PC-3 (cell line): ENCODE data around the gene OR51F2. TPM values are rescaled to one million over a fixed set of nuclear protein-coding genes. Genes with fewer than 3 reads are reported as not detected.

Source experiments
- ATAC-seq: fragments of 200-7000 bp; cut with Tn5 transposase; 2 replicates; pipeline ENCODE4 v1.9.1; 2020; ENCODE audit warnings: mild to moderate bottlenecking, moderate library complexity
- BruUV-seq: library from RNA; stranded (reverse); fragments of 400-500 nt; replicated peaks from 2 replicates; lab custom pipeline; 2021; lab: Mats Ljungman, UMichigan
- CTCF ChIA-PET: fragments of 300-600 bp; sonication (Branson Sonifier 250); formaldehyde crosslinking; loops from one replicate; lab custom pipeline; 2022; ENCODE audit warnings: antibody characterized with exemption; lab: Charles Lee
- POLR2A ChIA-PET: fragments of 300-600 bp; sonication (Branson Sonifier 250); formaldehyde crosslinking; loops from one replicate; lab custom pipeline; 2022; ENCODE audit warnings: antibody characterized with exemption; ENCODE audit not compliant: unreplicated experiment; lab: Charles Lee
- DNase-seq: peaks from one replicate; pipeline ENCODE4 v3.0.0-alpha.2; 2015
- H2AFZ ChIP-seq: fragments of 300-600 bp; sonication (generic); 2 replicates; pipeline ENCODE4 v1.6.0; 2016; ENCODE audit warnings: antibody characterized with exemption, low read length
- H3F3A ChIP-seq: fragments of 300-600 bp; sonication (generic); one replicate; pipeline ENCODE4 v1.6.0; 2017; ENCODE audit warnings: antibody characterized with exemption, low read length, control low read depth, mild to moderate bottlenecking; ENCODE audit not compliant: unreplicated experiment
- H3K27ac ChIP-seq: fragments of 300-600 bp; sonication (generic); 2 replicates; pipeline ENCODE4 v1.5.1; 2016; ENCODE audit warnings: mild to moderate bottlenecking, low read length
- H3K27me3 ChIP-seq: fragments of 300-600 bp; sonication (generic); 2 replicates; pipeline ENCODE4 v1.6.1; 2016; ENCODE audit warnings: low read length, mixed read lengths
- H3K36me3 ChIP-seq: fragments of 300-600 bp; sonication (generic); 2 replicates; pipeline ENCODE4 v1.6.1; 2016; ENCODE audit warnings: low read depth, mixed run types, low read length, mixed read lengths
- H3K4me1 ChIP-seq: fragments of 300-600 bp; sonication (generic); 2 replicates; pipeline ENCODE4 v1.5.1; 2016; ENCODE audit warnings: low read length; ENCODE audit not compliant: insufficient read depth
- H3K4me2 ChIP-seq: fragments of 300-600 bp; sonication (generic); 2 replicates; pipeline ENCODE4 v1.6.0; 2016; ENCODE audit warnings: low read length
- H3K4me3 ChIP-seq: fragments of 300-600 bp; sonication (generic); 2 replicates; pipeline ENCODE4 v1.5.1; 2016; ENCODE audit warnings: mild to moderate bottlenecking, low read length, mixed read lengths
- H3K79me2 ChIP-seq: fragments of 300-600 bp; sonication (generic); 2 replicates; pipeline ENCODE4 v1.6.1; 2017; ENCODE audit warnings: low read length, mixed read lengths
- H3K9ac ChIP-seq: fragments of 300-600 bp; sonication (generic); 2 replicates; pipeline ENCODE4 v1.6.0; 2016; ENCODE audit warnings: mild to moderate bottlenecking, low read length
- H3K9me2 ChIP-seq: fragments of 300-600 bp; sonication (generic); replicated peaks from 2 replicates; pipeline ENCODE4 v1.6.1; 2016; ENCODE audit warnings: mixed run types, low read length, mixed read lengths
- H3K9me3 ChIP-seq: fragments of 300-600 bp; sonication (generic); 2 replicates; pipeline ENCODE4 v1.6.1; 2016; ENCODE audit warnings: low read length, mixed read lengths
- H4K20me1 ChIP-seq: fragments of 300-600 bp; sonication (generic); 2 replicates; pipeline ENCODE4 v1.6.1; 2016; ENCODE audit warnings: low read length, mixed read lengths
- CTCF ChIP-seq: fragments of 300-600 bp; sonication (generic); conservative IDR thresholded peaks from 2 replicates; pipeline ENCODE4 v1.5.1; 2017; ENCODE audit warnings: antibody characterized with exemption, low read depth, mild to moderate bottlenecking, low read length
- EZH2 ChIP-seq: fragments of 300-600 bp; sonication (generic); IDR thresholded peaks from one replicate; pipeline ENCODE4 v1.6.1; 2017; ENCODE audit warnings: antibody characterized with exemption, mild to moderate bottlenecking, low read length; ENCODE audit not compliant: unreplicated experiment
- EZH2phosphoT487 ChIP-seq: fragments of 300-600 bp; sonication (generic); IDR thresholded peaks from 2 replicates; pipeline ENCODE4 v1.6.1; 2018; ENCODE audit warnings: mild to moderate bottlenecking, antibody characterized with exemption, low read length, borderline replicate concordance
- intact Hi-C: fragments of 100-400 bp; cut with micrococcal nuclease; formaldehyde crosslinking; loops from 2 replicates; pipeline ENCODE4 v1.9.0; 2023
- total RNA-seq: library from RNA; depleted of rRNA; stranded (reverse); fragments of >200 nt; gene quantifications from 2 replicates; pipeline ENCODE4 v1.2.3, GENCODE V29; 2014

Gene OR51F2
- total RNA-seq, 1 experiment from 2014 or later, result not detected

GRCh38 chr11:4825132-4825531 lies 4.0 kb downstream of the OR51F2 start:
- H3K9me2 ChIP-seq, result no peaks in the 10 kb centered on the region
- intact Hi-C loops, result no loop called here
- POLR2A ChIA-PET, result no interaction called here

GRCh38 chr11:4826425-4826824 lies 5.3 kb downstream of the OR51F2 start:
- TF ChIP-seq CTCF (no peak), EZH2 (no peak)
- 0 out of 2 replicates have a peak, but pooled peaks cover 4% of the 10 kb centered on the region for H3K9me3 ChIP-seq
- H3K27me3 ChIP-seq, result no peaks in the 10 kb centered on the region
- ChIA-PET POLR2A (no interaction called here), CTCF (no interaction called here)
- no peak overlapping the region for H3K27ac ChIP-seq
- ATAC-seq (no peak), DNase-seq (no peak)
- no peaks in the 10 kb centered on the region for H3K79me2 ChIP-seq
- no peak overlapping the region for H3K4me3 ChIP-seq
- BruUV-seq, result no TSS peak
- H3K4me2 ChIP-seq, result no peak overlapping the region
- no peaks in the 10 kb centered on the region for H3K9me2 ChIP-seq
- H3K4me1 ChIP-seq, result no peaks in the 10 kb centered on the region
- H3K9ac ChIP-seq, result no peak overlapping the region
- intact Hi-C loops, result no loop called here
- H2AFZ ChIP-seq, result no peak overlapping the region
- H3K36me3 ChIP-seq, result no peaks in the 10 kb centered on the region
- no peaks in the 10 kb centered on the region for H3F3A ChIP-seq
- no peaks in the 10 kb centered on the region for H4K20me1 ChIP-seq

More at GRCh38 chr11:4825132-4825531, 4.0 kb downstream of the OR51F2 start:
- Histone ChIP-seq H3K36me3 (no peaks in the 10 kb centered on the region), H3K9me3 (peaks cover 4% of the 10 kb centered on the region; the same call in 1 of the 2 replicates), H3K4me1 (no peaks in the 10 kb centered on the region), H3F3A (no peaks in the 10 kb centered on the region), H3K9ac (no peak overlapping the region), H3K4me3 (no peak overlapping the region), H2AFZ (no peak overlapping the region), H4K20me1 (no peaks in the 10 kb centered on the region), H3K27me3 (no peaks in the 10 kb centered on the region), H3K4me2 (no peak overlapping the region), H3K79me2 (no peaks in the 10 kb centered on the region), H3K27ac (no peak overlapping the region)
- CTCF ChIA-PET, result no interaction called here
- DNase-seq (no peak), ATAC-seq (no peak)
- TF ChIP-seq CTCF, result no peak
- no peak for TF ChIP-seq EZH2phosphoT487
- no peak for TF ChIP-seq EZH2
- BruUV-seq, result no TSS peak

- Histone ChIP-seq H3K9me2 (no peaks in the 10 kb centered on the region), H3K27ac (no peak overlapping the region), H3F3A (no peaks in the 10 kb centered on the region), H3K36me3 (no peaks in the 10 kb centered on the region), H3K27me3 (no peaks in the 10 kb centered on the region), H2AFZ (no peak overlapping the region), H3K9ac (no peak overlapping the region), H3K9me3 (0 out of 2 replicates have a peak, but pooled peaks cover 3% of the 10 kb centered on the region), H3K4me3 (no peak overlapping the region), H3K4me2 (no peak overlapping the region), H4K20me1 (no peaks in the 10 kb centered on the region), H3K4me1 (no peaks in the 10 kb centered on the region), H3K79me2 (no peaks in the 10 kb centered on the region)
- CTCF ChIA-PET, result no interaction called here
- intact Hi-C loops, result no loop called here
- BruUV-seq, result no TSS peak
- ATAC-seq (no peak), DNase-seq (no peak)
- TF ChIP-seq CTCF (no peak), EZH2phosphoT487 (no peak), EZH2 (no peak)
- POLR2A ChIA-PET, result no interaction called here
Measured at GRCh38 chr11:4830346-4830745, 9.2 kb downstream of the OR51F2 start.
